Upper lobe of left lung (tissue), 6 donors: Measurements from ENCODE around the gene DPYD. TPM values are rescaled to one million over a fixed set of nuclear protein-coding genes. Genes with fewer than 3 reads are reported as not detected.
A peak's percentile ranks its signal among the peaks of the same experiment; 100 is the strongest.

ENCODE experiments used
- ATAC-seq, 2 donors: fragments of 200-7000 bp; cut with Tn5 transposase; one replicate each; pipeline ENCODE4 v1.9.1; 2022; ENCODE audit warnings: mild to moderate bottlenecking in 2 of 2, moderate library complexity in 2 of 2; ENCODE audit not compliant: low FRiP score in 2 of 2
- DNase-seq, 2 donors: peaks; one replicate each; pipeline ENCODE4 v3.0.0-alpha.2; 2019 to 2020
- H3K27ac ChIP-seq, 4 donors: fragments of 200-600 bp; sonication (generic); one replicate each; pipeline ENCODE4 v1.5.1; 2016 to 2019
- H3K27me3 ChIP-seq, 4 donors: fragments of 200-600 bp; sonication (generic); one replicate each; pipeline ENCODE4 v1.5.1; 2017 to 2019
- H3K36me3 ChIP-seq, 4 donors: fragments of 200-600 bp; sonication (generic); one replicate each; pipeline ENCODE4 v1.5.1; 2016 to 2019
- H3K4me1 ChIP-seq, 4 donors: fragments of 200-600 bp; sonication (generic); one replicate each; pipeline ENCODE4 v1.5.1; 2018 to 2019
- H3K4me3 ChIP-seq, 4 donors: fragments of 200-600 bp; sonication (generic); one replicate each; pipeline ENCODE4 v1.5.1; 2017 to 2019; ENCODE audit warnings: mild to moderate bottlenecking in 2 of 4, moderate library complexity in 1 of 4
- H3K9me3 ChIP-seq, 4 donors: fragments of 200-600 bp; sonication (generic); one replicate each; pipeline ENCODE4 v1.5.1; 2018 to 2019
- EP300 ChIP-seq, 4 donors: sonication (generic); formaldehyde crosslinking; IDR thresholded peaks; one replicate each; pipeline ENCODE4 v1.5.1; 2017; ENCODE audit warnings: antibody characterized with exemption in 4 of 4, control low read depth in 2 of 4
- POLR2A ChIP-seq, 4 donors: fragments of 450-650 bp; IDR thresholded peaks; one replicate each; pipeline ENCODE4 v1.5.1; 2016 to 2017; ENCODE audit warnings: antibody characterized with exemption in 4 of 4, mild to moderate bottlenecking in 2 of 4
- POLR2AphosphoS5 ChIP-seq, 2 donors: sonication (generic); formaldehyde crosslinking; IDR thresholded peaks; one replicate each; pipeline ENCODE4 v1.5.1; 2017; ENCODE audit warnings: antibody characterized with exemption in 2 of 2
- WGBS, 2 donors: methylation state at CpG; one replicate each; pipeline ENCODE4 v1.1.5; 2017 to 2018; 5-methylcytosine and 5-hydroxymethylcytosine counted together
- total RNA-seq, 6 donors: library from RNA; depleted of rRNA in 4 of 6; stranded (reverse); fragments of >200 nt in 4 of 6; gene quantifications; one replicate each; pipeline versions ENCODE4 v1.1.0 to v1.2.1, GENCODE V29; 2016 to 2021
- TF ChIP-seq, protein P1 (sequence below), 6 experiments: fragments of 450-650 bp in 4 of 6; fragments of 200-600 bp in 2 of 6; sonication (generic) in 2 of 6; IDR thresholded peaks; one replicate each; pipeline ENCODE4 v1.5.1; 2016 to 2019; ENCODE audit warnings: antibody characterized with exemption in 6 of 6
- donor health status: DM: no; HTN: no; CAD: no; lungs with moderate emphysema.
- donor health status: DM: no; HTN: yes; CAD: no; lungs with severe emphysema.

Gene DPYD
- total RNA-seq, 6 donors from 2014 or later = 60.9 to 106 (median 79.7) TPM

DNA sequence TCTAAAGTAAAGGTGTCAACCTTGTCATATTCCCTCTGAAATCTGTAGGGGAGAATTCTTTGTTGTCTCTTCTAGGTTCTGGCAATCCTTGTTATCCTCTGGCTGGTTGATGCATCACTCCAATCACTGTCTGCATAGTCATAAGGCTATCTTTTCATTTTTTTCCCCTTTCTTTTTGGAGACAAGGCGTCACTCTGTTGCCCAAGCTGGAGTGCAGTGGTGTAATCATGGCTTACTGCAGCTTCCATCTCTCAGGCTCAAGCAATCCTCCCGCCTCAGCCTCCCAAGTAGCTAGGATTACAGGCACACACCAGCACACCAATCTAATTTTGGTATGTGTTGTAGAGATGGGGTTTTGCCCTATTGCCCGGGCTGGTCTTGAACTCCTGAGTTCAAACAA, 12.9 kb downstream of the DPYD start:
- Histone ChIP-seq H3K4me3 (no peak overlapping the region), H3K9me3 (no peaks in the 10 kb centered on the region), H3K36me3 (no peaks in the 10 kb centered on the region), H3K27ac (peak overlapping the region in 2 of 4 donors; percentile 22 to 66), H3K4me1 (peaks cover 25 to 40% (median 33%) of the 10 kb centered on the region in 4 donors), H3K27me3 (no peaks in the 10 kb centered on the region)
- ATAC-seq (no peak), DNase-seq (peak in 1 of 2 donors; percentile 35)
- TF ChIP-seq, protein P1, sequence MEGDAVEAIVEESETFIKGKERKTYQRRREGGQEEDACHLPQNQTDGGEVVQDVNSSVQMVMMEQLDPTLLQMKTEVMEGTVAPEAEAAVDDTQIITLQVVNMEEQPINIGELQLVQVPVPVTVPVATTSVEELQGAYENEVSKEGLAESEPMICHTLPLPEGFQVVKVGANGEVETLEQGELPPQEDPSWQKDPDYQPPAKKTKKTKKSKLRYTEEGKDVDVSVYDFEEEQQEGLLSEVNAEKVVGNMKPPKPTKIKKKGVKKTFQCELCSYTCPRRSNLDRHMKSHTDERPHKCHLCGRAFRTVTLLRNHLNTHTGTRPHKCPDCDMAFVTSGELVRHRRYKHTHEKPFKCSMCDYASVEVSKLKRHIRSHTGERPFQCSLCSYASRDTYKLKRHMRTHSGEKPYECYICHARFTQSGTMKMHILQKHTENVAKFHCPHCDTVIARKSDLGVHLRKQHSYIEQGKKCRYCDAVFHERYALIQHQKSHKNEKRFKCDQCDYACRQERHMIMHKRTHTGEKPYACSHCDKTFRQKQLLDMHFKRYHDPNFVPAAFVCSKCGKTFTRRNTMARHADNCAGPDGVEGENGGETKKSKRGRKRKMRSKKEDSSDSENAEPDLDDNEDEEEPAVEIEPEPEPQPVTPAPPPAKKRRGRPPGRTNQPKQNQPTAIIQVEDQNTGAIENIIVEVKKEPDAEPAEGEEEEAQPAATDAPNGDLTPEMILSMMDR (IDR thresholded peaks at IDR 0.05) = no peak
- TF ChIP-seq POLR2A (IDR thresholded peaks at IDR 0.05) (no peak), EP300 (IDR thresholded peaks at IDR 0.05) (no peak), POLR2AphosphoS5 (IDR thresholded peaks at IDR 0.05) (no peak)
- WGBS, 2 donors = 79 to 93% methylated on average over 3 of the region's 3 CpGs

DNA sequence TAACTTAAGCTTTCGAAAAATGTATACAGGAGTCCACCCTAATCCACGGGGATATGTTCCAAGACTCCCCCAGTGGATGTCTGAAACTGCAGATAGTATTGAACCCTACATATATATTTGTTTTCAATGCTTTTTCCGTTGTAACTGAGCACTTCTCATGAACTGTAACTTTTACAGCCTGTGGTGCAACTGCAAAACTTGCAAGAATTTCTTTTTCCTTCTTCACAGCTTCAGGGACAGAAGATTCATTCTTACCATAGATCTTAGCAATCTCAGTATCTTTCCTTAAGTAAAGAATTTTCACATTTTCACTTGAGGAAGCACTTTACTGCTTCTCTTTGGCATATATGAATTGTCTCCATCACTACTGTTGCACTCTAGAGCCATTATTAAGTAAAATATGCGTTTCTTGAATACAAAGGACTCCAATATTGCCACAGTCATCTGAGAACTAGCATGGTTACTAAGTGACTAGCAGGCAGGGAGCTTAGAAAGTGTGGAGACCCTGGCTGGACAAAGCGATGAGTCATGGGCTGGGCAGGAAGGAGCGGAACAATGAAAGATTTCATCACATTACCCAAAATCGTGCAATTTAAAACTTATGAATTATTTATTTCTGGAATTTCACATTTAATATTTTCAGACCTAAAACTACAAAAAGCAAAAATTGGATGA, 14.1 kb downstream of the DPYD start:
- H3K27ac ChIP-seq = peak overlapping the region; percentile 16 to 66 (median 42)
- no peak overlapping the region for H3K4me3 ChIP-seq
- H3K9me3 ChIP-seq = no peaks in the 10 kb centered on the region
- WGBS, 2 donors = 68 to 71% methylated on average over 7 of the region's 7 CpGs
- DNase-seq = peak in 1 of 2 donors; percentile 71
- no peaks in the 10 kb centered on the region for H3K27me3 ChIP-seq
- TF ChIP-seq POLR2AphosphoS5 (IDR thresholded peaks at IDR 0.05) = no peak
- no peak for TF ChIP-seq EP300 (IDR thresholded peaks at IDR 0.05)
- TF ChIP-seq, protein P1 (IDR thresholded peaks at IDR 0.05) = no peak
- no peak for TF ChIP-seq POLR2A (IDR thresholded peaks at IDR 0.05)
- ATAC-seq = peak in 1 of 2 donors; percentile 93
- no peaks in the 10 kb centered on the region for H3K36me3 ChIP-seq
- peaks cover 33 to 52% (median 40%) of the 10 kb centered on the region in 4 donors for H3K4me1 ChIP-seq

DNA sequence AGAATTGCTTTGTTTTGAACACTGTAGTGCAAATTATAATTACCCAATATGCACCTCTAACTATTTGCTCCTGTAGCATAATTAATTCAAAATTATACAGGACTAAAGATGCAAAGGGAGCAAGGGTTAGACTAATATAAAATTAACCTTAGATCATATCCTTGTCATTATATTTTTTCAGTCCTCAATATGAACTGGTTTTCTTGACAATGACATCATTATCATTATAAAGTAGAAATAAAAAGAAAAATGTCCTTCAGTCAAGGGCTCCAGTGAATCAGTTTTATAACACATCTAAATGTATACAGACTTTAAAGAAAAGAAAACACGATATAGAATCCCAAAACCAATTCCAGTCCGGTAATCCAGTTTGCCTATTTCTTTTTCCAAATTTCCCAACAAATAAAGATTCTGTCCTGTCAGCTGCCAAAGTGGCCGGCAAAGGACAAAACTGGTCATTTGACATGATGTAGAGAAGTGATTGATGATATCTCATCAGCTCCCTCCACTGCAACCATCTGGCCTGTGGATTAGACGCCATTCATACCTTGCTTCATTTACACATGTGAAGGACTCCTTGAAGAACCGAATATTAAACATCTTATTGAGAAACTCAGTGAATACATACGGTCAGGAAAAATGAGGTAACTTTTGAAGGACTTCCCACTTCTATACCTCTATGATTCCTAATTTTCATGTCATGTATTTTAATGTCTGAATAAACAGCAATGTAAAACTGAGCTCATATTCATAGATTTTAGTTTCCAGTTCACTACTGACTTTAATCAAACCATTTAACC, 15.5 kb downstream of the DPYD start:
- ATAC-seq (no peak), DNase-seq (no peak)
- TF ChIP-seq POLR2A (IDR thresholded peaks at IDR 0.05) = no peak
- no peak for TF ChIP-seq EP300 (IDR thresholded peaks at IDR 0.05)
- TF ChIP-seq, protein P1 (IDR thresholded peaks at IDR 0.05) = no peak
- TF ChIP-seq POLR2AphosphoS5 (IDR thresholded peaks at IDR 0.05) = no peak
- H3K27ac ChIP-seq = peak overlapping the region in 3 of 4 donors; percentile 59 to 81 (median 65)
- H3K36me3 ChIP-seq = no peaks in the 10 kb centered on the region
- H3K27me3 ChIP-seq = no peaks in the 10 kb centered on the region
- H3K4me1 ChIP-seq = peaks cover 42 to 64% (median 53%) of the 10 kb centered on the region in 4 donors
- no peaks in the 10 kb centered on the region for H3K9me3 ChIP-seq
- no peak overlapping the region for H3K4me3 ChIP-seq
- WGBS, 2 donors = 71 to 79% methylated on average over 6 of the region's 6 CpGs

DNA sequence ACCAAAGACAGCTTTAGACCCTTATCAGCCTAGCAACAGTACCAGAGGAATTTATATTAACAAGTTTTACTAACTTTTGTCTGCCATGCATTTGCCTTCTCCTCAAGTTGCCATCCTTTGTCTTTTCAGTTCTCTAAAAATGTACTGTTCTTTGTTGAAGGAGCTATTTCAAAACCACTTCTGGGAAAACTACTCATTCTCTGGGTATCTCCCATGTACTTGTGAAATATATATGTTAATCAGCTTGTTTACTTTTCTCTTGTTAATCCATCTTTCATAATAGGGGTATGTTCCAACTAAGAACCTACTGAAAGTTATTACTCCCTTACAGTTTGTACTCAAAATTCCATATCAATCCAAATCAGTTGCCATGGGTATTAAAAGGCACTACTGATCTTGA, 16.3 kb downstream of the DPYD start:
- Histone ChIP-seq H3K36me3 (no peaks in the 10 kb centered on the region), H3K4me1 (peaks cover 45 to 69% (median 56%) of the 10 kb centered on the region in 4 donors), H3K27me3 (no peaks in the 10 kb centered on the region), H3K27ac (peak overlapping the region; percentile 57 to 81 (median 62)), H3K9me3 (no peaks in the 10 kb centered on the region), H3K4me3 (peak overlapping the region in 1 of 4 donors; percentile 7)
- no peak for DNase-seq
- peak in 1 of 2 donors; percentile 42 for ATAC-seq
- TF ChIP-seq, protein P1 (IDR thresholded peaks at IDR 0.05) = no peak
- TF ChIP-seq POLR2A (IDR thresholded peaks at IDR 0.05) = peak in 1 of 4 donors; percentile 25
- peak in 1 of 4 donors; percentile 90 for TF ChIP-seq EP300 (IDR thresholded peaks at IDR 0.05)
- TF ChIP-seq POLR2AphosphoS5 (IDR thresholded peaks at IDR 0.05) = peak in 1 of 2 donors; percentile 79
